Stimulated activated CD4-positive, alpha-beta T cell treated with anti-CD3 and anti-CD28 coated beads, Interleukin-1b, Interleukin-23, amount 100 ng/mL, for 4 hours (primary cell): ENCODE results near the gene RGS19.

ENCODE experiments used
- DNase-seq, 2 donors: peaks; one replicate each; pipeline ENCODE4 v3.0.0-alpha.2; 2020; ENCODE audit warnings: low read depth in 2 of 2

The RGS19 gene

DNA sequence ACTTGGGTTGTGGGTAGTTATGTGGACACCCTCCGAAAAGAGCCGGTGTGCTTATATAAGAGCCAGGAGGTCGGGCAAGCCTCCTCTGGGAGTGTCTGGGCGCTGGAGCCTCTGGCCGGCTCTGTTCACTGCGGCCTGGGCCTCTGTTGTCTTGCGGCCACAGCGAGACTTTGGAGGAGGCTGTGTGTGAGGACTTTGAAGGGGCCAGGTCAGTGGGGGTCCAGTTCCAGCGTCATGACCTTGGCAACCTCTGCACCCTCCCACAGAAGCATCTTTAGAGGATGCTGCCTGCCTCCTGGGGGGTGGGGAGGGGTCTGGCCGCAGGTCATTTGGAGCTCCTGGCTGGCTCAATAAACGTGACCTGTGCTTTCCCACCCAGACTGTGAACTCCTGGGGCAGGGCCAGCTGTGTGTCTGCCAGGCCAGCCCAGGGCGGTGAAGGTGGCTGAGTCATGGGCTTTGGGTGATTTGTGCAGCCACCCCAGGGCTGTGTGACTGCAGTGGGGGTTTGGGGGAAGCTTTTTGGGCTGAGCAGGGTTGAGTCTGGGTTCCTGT lies 15.1 kb downstream of the RGS19 start:
- no peak for DNase-seq

- DNase-seq, result no peak
Measured at GRCh38 chr20:64063389-64064144, 15.8 kb downstream of the RGS19 start.

- DNase-seq, result peak; percentile 90 to 92
Measured at GRCh38 chr20:64062596-64063388, 16.5 kb downstream of the RGS19 start, which contains the start of gene TCEA2. Gene TCEA2 (plus strand): TSS chr20:64063198. CDS start chr20:64063313, 115 bp downstream.

DNA sequence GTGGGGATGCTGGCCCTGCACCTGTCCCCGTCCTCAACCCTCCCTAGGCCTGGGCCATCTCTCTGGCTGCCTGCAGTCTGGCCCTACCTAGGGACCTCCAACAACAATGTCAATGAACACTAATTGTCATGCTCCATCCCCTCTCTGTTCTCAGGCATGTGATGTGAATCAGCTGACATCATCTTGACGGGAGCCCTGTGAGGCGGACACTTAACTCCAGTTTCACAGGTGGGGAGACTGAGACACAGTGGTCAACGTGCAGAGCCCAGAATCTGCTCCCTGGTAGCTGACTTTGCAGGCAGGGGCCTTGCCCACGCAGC lies 17.1 kb downstream of the RGS19 start:
- DNase-seq, result no peak

DNA sequence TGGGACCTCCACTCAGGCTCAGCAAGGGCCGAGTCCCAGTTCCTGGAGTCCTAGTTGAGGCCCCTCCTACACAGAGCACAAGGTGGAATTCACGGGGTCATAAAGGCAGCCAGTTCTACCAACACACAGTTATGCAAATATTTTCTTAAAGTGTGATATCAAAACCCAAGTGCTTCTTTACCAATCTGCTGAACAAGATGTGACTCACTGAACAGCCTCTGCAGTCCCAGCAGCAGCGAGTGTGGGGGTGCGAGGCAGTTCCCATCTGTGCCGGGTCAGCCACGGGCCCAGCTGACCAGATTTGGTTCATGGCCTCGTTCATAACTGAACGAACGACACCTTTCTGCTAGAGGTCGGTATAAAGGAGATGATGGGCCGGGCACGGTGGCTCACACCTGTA lies 20.8 kb downstream of the RGS19 start:
- DNase-seq, result no peak

- peak; percentile 80 to 82 for DNase-seq
Measured at GRCh38 chr20:64057628-64058498, 21.5 kb downstream of the RGS19 start.

DNA sequence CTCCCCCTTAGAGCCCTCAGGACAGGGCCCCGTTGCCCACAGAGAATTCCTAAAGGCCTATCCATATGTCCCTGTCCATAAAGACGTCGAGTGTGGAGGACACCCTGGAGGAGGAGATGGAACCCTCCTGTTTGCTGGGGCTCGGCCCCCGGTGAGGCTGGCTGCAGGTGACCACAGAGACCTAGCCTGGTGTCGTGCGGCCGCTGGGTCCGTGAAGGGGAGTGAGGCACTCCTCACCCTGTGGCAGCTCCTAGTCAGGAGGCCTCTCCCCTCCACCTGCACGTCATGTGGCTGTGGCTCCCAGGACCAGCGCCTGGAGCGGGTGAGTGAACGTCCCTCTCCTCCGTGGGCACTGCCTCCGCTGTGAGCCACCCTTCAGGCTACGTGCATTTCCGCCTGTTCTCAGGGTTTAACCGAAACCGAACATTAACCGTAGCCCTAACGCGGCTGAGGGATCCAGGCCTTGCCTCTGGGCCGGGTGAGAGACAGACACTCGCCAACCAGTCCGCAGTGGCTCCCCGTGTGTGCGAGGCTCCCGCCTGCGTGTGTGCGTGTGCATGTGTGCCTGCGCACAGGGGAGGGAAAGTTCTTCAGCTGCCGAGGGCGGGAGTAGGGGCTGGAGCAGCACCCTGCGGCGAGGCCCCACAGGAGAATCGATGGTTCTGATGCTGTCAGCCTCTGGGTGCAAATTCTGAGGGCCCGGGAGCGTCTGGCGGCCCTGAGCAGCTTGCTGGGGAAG lies 22.3 kb downstream of the RGS19 start:
- DNase-seq, result no peak

DNA sequence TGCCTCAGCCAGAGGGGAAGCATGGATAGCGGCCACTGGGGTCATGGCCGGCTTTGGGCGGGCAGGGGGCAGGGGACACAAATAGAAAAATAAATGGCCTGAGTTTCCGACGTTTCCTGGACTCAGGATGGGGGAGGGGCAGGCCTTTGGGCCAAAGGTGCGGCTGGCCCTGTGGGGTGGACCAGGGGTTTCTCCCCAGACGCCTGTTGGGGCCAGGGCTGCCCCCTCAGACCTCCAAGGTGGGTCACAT lies 22.8 kb downstream of the RGS19 start:
- DNase-seq, result no peak

DNA sequence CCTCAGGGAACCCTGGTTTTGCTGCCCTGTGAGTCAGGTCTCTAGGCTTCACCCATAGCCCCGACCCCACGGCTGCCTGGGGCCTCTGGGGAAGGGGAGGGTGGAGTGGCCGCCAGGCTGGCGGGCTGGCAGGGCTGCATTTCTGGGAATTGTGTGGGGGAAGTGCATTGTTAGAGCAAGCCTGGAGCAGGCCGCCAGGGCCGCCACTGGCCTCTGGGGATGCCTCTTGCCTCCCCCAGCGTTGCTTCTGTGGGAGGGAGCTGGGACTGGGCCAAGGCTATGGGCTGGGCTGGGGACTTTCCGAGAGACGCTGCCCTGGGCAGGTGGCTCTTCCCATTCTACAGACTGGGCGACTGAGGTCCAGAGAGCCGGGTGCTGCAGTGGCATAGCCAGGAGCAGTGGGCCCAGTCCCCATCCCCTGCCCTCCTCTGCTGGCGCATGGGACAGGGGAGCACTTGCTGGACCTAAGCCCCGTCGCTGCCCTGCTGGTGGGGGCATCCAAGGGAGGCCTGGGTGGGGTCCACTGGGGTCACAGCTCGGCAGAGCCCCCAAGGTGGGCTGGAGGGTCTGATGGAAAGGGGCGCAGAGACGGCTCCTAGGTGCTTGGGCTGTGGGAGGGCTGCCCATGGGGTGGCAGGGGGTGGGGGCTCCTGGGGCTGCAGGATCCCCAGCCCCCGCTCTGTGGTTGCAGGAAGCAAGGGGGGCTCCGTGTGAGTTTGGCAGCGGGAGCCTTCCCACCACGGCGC lies 23.3 kb downstream of the RGS19 start:
- no peak for DNase-seq

GRCh38 chr20:64055396-64055892 lies 23.9 kb downstream of the RGS19 start:
- no peak for DNase-seq

GRCh38 chr20:64053841-64054661 lies 25.3 kb downstream of the RGS19 start:
- no peak for DNase-seq

GRCh38 chr20:64052987-64053840 lies 26.1 kb downstream of the RGS19 start:
- DNase-seq, result no peak

DNA sequence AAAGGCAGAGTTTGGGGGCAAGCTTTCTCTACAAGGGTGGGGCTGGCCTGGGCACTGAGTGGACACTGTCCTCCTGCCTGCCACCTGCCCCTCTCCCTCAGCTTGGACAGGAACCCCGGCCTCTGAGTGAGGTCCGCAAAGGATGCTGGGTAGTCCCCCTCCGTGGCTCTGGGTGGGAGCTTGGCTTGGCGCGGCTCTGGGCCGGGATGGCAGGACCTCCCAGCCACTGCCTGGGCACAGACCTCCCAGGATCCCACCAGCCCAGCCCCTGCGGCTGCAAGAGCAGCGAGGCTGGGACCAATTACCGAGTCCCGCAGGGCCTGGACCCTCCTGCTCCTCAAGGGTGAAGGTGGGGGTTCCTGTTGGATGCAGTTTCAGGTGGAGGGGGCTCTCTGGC lies 27.0 kb downstream of the RGS19 start:
- DNase-seq, result no peak

GRCh38 chr20:64051561-64052325 lies 27.6 kb downstream of the RGS19 start:
- DNase-seq, result no peak

DNA sequence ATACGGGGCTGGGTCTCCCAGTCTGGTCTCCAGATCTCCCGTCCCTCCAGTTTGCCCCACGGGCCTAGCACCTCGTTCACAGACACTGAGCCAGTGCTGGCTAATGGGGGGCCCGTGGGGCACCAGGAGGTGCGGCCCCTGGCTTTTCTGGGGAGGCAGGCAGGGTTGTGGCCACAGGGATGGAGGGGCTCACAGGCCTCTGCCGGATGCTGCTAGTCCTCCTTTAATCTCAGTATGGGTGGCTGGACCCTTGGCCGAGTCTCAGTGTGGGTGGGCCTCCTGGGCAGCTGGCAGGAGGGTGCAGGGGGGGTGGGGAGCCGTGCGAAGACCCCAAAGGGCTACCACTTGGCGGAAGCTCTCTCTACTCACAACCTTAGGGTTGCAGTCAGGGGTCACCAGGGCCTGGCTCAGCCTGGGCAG lies 28.3 kb downstream of the RGS19 start:
- no peak for DNase-seq

DNA sequence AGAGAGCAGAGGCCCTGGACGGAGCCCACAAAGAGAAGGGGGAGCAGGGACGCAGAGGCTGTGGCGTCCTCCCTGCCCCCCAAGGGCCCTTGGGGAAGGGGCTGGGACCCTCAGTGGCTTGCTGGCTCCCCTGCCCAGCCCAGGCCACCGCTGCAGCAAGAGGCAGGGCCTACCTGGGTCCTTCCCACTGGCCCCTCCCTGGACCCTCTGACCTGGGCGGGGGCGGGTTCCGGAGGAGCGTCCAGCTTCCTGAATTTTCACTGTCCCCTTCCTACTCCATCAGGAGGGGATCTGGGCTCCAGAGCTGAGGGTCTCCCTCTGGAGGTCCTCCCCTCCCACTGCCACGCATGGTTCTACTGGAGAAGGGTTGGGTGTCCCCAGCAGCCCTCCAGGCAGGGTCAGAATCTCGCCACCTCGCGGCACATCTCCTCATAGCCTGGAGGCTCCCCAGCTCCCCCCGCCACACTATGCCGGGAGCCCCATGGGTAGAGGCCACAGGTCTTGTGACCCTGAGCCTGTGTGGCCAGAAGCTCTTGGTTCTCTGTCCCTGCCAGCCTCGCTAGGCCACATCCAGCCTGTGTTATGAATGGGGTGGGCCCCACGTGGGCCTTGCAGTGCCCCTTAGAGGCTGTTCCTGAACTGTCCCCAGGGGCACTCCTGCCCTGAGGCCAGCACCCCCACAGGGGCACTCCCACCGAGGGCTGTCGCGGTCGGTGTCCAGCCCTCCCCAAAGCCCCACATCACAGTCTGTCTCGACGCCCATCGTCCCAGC lies 28.9 kb downstream of the RGS19 start:
- DNase-seq, result no peak

GRCh38 chr20:64049878-64050260 lies 29.4 kb downstream of the RGS19 start:
- no peak for DNase-seq
